SK-N-SH (cell line): ENCODE measurements around the gene SF3A2. TPM values are rescaled to one million over a fixed set of nuclear protein-coding genes. Genes with fewer than 3 reads are reported as not detected.

Experiments used
- CTCF ChIA-PET: fragments of 300-600, 350-600 bp; formaldehyde crosslinking; extraction: SDS; loops from one replicate; lab custom pipeline; 2021; lab: Yijun Ruan, JAX
- POLR2A ChIA-PET: fragments of 350-600 bp; sonication (Branson Sonifier 250); formaldehyde crosslinking; extraction: SDS; loops from one replicate; lab custom pipeline; 2020; ENCODE audit warnings: antibody characterized with exemption, inconsistent platforms; lab: Yijun Ruan, JAX
- DNase-seq: peaks from one replicate; pipeline ENCODE4 v3.0.0; 2012
- H2AFZ ChIP-seq: fragments of 200-600 bp; sonication (generic); 2 replicates; pipeline ENCODE4 v1.8.1; 2016; ENCODE audit warnings: antibody characterized with exemption, mild to moderate bottlenecking, low read depth
- H3F3A ChIP-seq: fragments of 200-600 bp; sonication (generic); replicated peaks from 2 replicates; pipeline ENCODE3; 2016; ENCODE audit warnings: antibody characterized with exemption, mild to moderate bottlenecking; ENCODE audit not compliant: insufficient read depth
- H3K27ac ChIP-seq, 2 experiments: fragments of 200-500 bp in 1 of 2; fragments of 200-600 bp in 1 of 2; sonication (Bioruptor generic) in 1 of 2; sonication (generic), shearing (Covaris generic) in 1 of 2; 2 replicates each; pipeline versions ENCODE4 v1.5.1 to v1.6.1; 2014 to 2016; ENCODE audit warnings: low read depth in 2 of 2, inconsistent platforms in 1 of 2, low read length in 1 of 2, mild to moderate bottlenecking in 1 of 2, mixed read lengths in 1 of 2
- H3K27me3 ChIP-seq: fragments of 200-600 bp; sonication (generic), shearing (Covaris generic); 2 replicates; pipeline ENCODE4 v1.6.1; 2016; ENCODE audit warnings: mixed run types; ENCODE audit not compliant: insufficient read depth
- H3K36me3 ChIP-seq, 2 experiments: fragments of 200-500 bp in 1 of 2; fragments of 200-600 bp in 1 of 2; sonication (Bioruptor generic) in 1 of 2; sonication (generic) in 1 of 2; replicated peaks in 1 of 2; 2 replicates each; pipeline versions ENCODE3 to v1.5.1; 2014 to 2016; ENCODE audit warnings: low read length in 1 of 2, mild to moderate bottlenecking in 1 of 2; ENCODE audit not compliant: insufficient read depth in 2 of 2, control insufficient read depth in 1 of 2
- H3K4me1 ChIP-seq, 2 experiments: fragments of 200-500 bp in 1 of 2; fragments of 200-600 bp in 1 of 2; sonication (Bioruptor generic) in 1 of 2; sonication (generic), shearing (Covaris generic) in 1 of 2; 2 replicates each; pipeline versions ENCODE4 v1.5.1 to v1.6.1; 2014 to 2016; ENCODE audit warnings: low read depth in 1 of 2, low read length in 1 of 2, mixed run types in 1 of 2; ENCODE audit not compliant: insufficient read depth in 2 of 2, control insufficient read depth in 1 of 2
- H3K4me2 ChIP-seq: fragments of 200-600 bp; sonication (generic), shearing (Covaris generic); 2 replicates; pipeline ENCODE4 v1.6.1; 2017; ENCODE audit warnings: mixed run types
- H3K4me3 ChIP-seq, 2 experiments: fragments of 200-500 bp in 1 of 2; fragments of 200-600 bp in 1 of 2; sonication (Bioruptor generic) in 1 of 2; sonication (generic), shearing (Covaris generic) in 1 of 2; 2 replicates each; pipeline versions ENCODE4 v1.5.1 to v1.8.1; 2014 to 2016; ENCODE audit warnings: low read depth in 2 of 2, inconsistent platforms in 1 of 2, low read length in 1 of 2, mild to moderate bottlenecking in 1 of 2, mixed read lengths in 1 of 2, moderate library complexity in 1 of 2
- H3K79me2 ChIP-seq: fragments of 200-600 bp; sonication (generic); 2 replicates; pipeline ENCODE4 v1.8.1; 2017; ENCODE audit warnings: mild to moderate bottlenecking; ENCODE audit not compliant: insufficient read depth
- H3K9ac ChIP-seq: fragments of 200-600 bp; sonication (generic); 2 replicates; pipeline ENCODE4 v1.6.1; 2017; ENCODE audit warnings: mixed run types
- H3K9me2 ChIP-seq: fragments of 200-600 bp; sonication (generic); 2 replicates; pipeline ENCODE4 v1.6.1; 2017; ENCODE audit warnings: mixed run types
- H3K9me3 ChIP-seq: fragments of 200-600 bp; sonication (generic); 2 replicates; pipeline ENCODE4 v1.6.1; 2017; ENCODE audit warnings: mixed run types, mild to moderate bottlenecking, moderate library complexity
- H4K20me1 ChIP-seq: fragments of 200-600 bp; sonication (generic); 2 replicates; pipeline ENCODE4 v1.6.1; 2017; ENCODE audit warnings: mild to moderate bottlenecking, mixed run types; ENCODE audit not compliant: insufficient read depth
- CHD2 ChIP-seq: fragments of 150-350 bp; IDR thresholded peaks from 2 replicates; pipeline ENCODE4 v1.6.1; 2018; ENCODE audit warnings: low read length; ENCODE audit not compliant: partially characterized antibody
- EP300 ChIP-seq, 2 experiments: IDR thresholded peaks; 2 replicates each; pipeline versions ENCODE4 v1.4.0 to v1.6.1; 2012; ENCODE audit warnings: borderline replicate concordance in 1 of 2, low read depth in 1 of 2, low read length in 1 of 2
- GABPA ChIP-seq: IDR thresholded peaks from 2 replicates; pipeline ENCODE4 v1.4.0; 2012; ENCODE audit warnings: low read depth, mild to moderate bottlenecking
- MXI1 ChIP-seq: IDR thresholded peaks from 2 replicates; pipeline ENCODE4 v1.6.1; 2012; ENCODE audit warnings: mild to moderate bottlenecking, low read depth, low read length, improper control_type of control experiment
- PBX3 ChIP-seq: IDR thresholded peaks from 2 replicates; pipeline ENCODE4; 2012
- SMC3 ChIP-seq: IDR thresholded peaks from 2 replicates; pipeline ENCODE4 v1.6.1; 2012; ENCODE audit warnings: low read depth, low read length, improper control_type of control experiment
- WGBS: methylation state at CpG from one replicate; pipeline ENCODE4 v1.1.6; 2017; ENCODE audit warnings: low lambda C conversion rate; 5-methylcytosine and 5-hydroxymethylcytosine counted together
- polyA plus RNA-seq, 3 experiments: library from polyadenylated mRNA; depleted of rRNA; stranded (reverse); fragments of >200 nt; gene quantifications; 2 replicates each; pipeline ENCODE4 v1.2.3, GENCODE V29; 2012
- TF ChIP-seq, protein P1 (sequence below): IDR thresholded peaks from 2 replicates; pipeline ENCODE4 v1.4.0; 2012; ENCODE audit warnings: low read depth, borderline replicate concordance

SF3A2 gene
- polyA plus RNA-seq, 1 of the 3 experiments (the other 2 are of a cell fraction), result 55.8 TPM

DNA sequence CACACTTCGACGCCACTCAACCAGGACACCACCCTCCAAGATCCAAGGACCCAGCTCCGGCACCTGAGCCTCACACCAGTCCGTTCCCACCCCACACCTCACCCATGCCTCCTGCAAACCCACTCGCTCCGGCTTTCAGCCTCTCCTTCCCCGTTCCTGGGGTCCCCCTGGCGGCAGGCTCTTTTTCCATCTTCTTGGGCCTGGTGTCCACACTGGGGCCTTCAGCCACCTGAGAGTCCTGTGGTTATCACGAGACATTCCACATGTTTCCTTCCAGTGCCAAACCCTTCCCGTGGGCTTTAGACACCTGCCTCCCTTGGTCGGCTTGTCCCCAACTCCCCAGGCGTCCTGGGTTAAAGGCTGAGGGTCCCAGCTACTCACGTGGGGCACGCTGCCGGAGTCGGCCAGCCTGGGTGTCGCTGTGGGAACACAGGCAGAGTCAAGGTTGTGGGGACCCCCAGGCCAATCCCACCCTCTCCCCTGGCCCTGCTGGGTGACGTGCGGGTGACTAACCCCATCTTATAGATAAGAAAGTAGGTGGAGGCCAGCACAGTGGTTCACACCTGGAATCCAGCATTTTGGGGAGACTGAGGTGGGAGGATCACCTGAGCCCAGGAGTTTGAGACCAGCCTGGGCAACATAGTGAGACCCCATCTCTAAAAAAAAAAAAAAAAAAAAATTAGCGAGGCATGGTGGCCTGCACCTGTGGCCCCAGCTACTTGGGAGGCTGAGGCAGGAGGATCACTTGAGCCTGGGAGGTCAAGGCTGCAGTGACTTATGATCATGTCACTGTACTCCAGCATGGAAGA, 17.6 kb downstream of the SF3A2 start:
- H3K9me3 ChIP-seq, result no peaks in the 10 kb centered on the region
- ChIA-PET POLR2A (interaction anchor here (0.6 to 4.2 kb wide), 3 partner anchors 10 to 16 kb away, joined by 3 to 33 read pairs (median 13); no protein-coding TSS in a partner anchor), CTCF (interaction anchor here (1.4 to 4.0 kb wide), 6 partner anchors 8 to 62 kb away, joined by 4 to 16 read pairs (median 8); partner anchors contain the start of gene PLEKHJ1)
- no peak for TF ChIP-seq PBX3
- no peak overlapping the region for H3K4me2 ChIP-seq
- no peak overlapping the region for H2AFZ ChIP-seq
- 96% methylated on average over 11 of the region's 20 CpGs for WGBS
- H3K4me3 ChIP-seq, result no peak overlapping the region
- peaks cover 5% of the 10 kb centered on the region for H3F3A ChIP-seq
- no peaks in the 10 kb centered on the region for H3K9me2 ChIP-seq
- peaks cover 0 to 17% of the 10 kb centered on the region in 2 experiments; a peak in 1 of 4 replicates for H3K4me1 ChIP-seq
- H3K36me3 ChIP-seq, result peaks cover 0 to 16% of the 10 kb centered on the region in 2 experiments
- no peak overlapping the region for H3K9ac ChIP-seq
- H3K79me2 ChIP-seq, result no peaks in the 10 kb centered on the region
- H3K27me3 ChIP-seq, result no peaks in the 10 kb centered on the region
- H4K20me1 ChIP-seq, result no peaks in the 10 kb centered on the region
- DNase-seq, result peak; percentile 45
- H3K27ac ChIP-seq, result no peak overlapping the region

DNA sequence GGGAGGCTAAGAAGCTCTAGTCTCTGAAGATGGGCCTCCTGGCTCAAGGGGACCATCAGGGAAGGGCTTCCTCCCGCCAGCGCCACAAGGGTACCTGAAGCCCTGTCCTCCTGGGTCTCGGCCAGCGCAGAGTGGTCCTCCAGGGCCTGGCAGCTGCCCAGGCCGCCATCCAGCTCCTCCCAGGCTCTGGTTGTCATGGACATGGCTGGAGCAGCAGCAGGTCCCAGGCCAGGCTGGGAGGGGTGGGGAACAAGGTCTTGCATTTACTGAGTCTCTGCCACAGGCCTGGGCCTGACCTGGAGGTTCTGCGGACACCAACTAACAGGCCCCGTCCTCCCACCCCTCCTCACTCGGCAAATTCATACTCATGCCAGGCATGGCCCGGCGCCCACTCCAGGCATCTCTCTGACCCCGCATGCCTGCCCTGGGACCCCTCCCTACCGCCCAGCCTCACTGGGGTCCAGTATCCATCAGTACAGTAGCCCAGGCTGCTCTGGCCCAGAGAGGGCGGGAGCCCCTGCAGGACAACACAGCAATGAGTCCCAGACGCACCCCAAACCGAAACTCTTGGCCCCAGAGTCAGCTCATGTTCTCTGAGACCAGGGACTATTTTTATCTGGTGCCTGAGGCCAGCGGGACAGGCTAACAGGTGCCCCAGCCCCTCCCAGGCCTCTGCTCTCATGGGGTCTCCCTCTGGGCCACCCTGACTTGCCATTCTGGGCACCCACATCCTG, 18.7 kb downstream of the SF3A2 start:
- Histone ChIP-seq H2AFZ (no peak overlapping the region), H3K9me3 (no peaks in the 10 kb centered on the region), H3K9ac (no peak overlapping the region), H3K4me2 (no peak overlapping the region), H3K4me1 (peaks cover 0 to 17% of the 10 kb centered on the region in 2 experiments; a peak in 1 of 4 replicates), H3K4me3 (no peak overlapping the region), H3F3A (peaks cover 8% of the 10 kb centered on the region), H3K36me3 (peaks cover 0 to 8% of the 10 kb centered on the region in 2 experiments), H3K9me2 (no peaks in the 10 kb centered on the region), H3K27me3 (no peaks in the 10 kb centered on the region), H3K79me2 (no peaks in the 10 kb centered on the region), H3K27ac (peak overlapping the region in 1 of 2 experiments; percentile 70; a peak in 1 of 4 replicates), H4K20me1 (no peaks in the 10 kb centered on the region)
- ChIA-PET POLR2A (interaction anchor here (0.6 to 4.2 kb wide), 5 partner anchors 11 to 83 kb away, joined by 3 to 33 read pairs (median 4); no protein-coding TSS in a partner anchor), CTCF (interaction anchor here (1.4 to 4.0 kb wide), 7 partner anchors 9 to 61 kb away, joined by 4 to 16 read pairs (median 9); partner anchors contain the start of gene PLEKHJ1)
- WGBS, result 86% methylated on average over 11 of the region's 16 CpGs
- TF ChIP-seq CHD2, result peak; percentile 16
- no peak for TF ChIP-seq SMC3
- no peak for TF ChIP-seq GABPA
- TF ChIP-seq MXI1, result no peak
- TF ChIP-seq, protein P1, sequence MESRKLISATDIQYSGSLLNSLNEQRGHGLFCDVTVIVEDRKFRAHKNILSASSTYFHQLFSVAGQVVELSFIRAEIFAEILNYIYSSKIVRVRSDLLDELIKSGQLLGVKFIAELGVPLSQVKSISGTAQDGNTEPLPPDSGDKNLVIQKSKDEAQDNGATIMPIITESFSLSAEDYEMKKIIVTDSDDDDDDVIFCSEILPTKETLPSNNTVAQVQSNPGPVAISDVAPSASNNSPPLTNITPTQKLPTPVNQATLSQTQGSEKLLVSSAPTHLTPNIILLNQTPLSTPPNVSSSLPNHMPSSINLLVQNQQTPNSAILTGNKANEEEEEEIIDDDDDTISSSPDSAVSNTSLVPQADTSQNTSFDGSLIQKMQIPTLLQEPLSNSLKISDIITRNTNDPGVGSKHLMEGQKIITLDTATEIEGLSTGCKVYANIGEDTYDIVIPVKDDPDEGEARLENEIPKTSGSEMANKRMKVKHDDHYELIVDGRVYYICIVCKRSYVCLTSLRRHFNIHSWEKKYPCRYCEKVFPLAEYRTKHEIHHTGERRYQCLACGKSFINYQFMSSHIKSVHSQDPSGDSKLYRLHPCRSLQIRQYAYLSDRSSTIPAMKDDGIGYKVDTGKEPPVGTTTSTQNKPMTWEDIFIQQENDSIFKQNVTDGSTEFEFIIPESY, result no peak
- TF ChIP-seq EP300 (IDR thresholded peaks at IDR 0.05; ENCODE audit: borderline replicate concordance in 1 of 2, low read depth in 1 of 2, low read length in 1 of 2), result no peak
- peak; percentile 78 for DNase-seq
